IMR-90 (cell line): Measurements from ENCODE around the gene CDC5L. TPM values are rescaled to one million over a fixed set of nuclear protein-coding genes. Genes with fewer than 3 reads are reported as not detected.

Source experiments
- ATAC-seq: fragments of 200-7000 bp; cut with Tn5 transposase; 2 replicates; pipeline ENCODE4 v1.9.1; 2020; ENCODE audit warnings: low read depth, mild to moderate bottlenecking, moderate library complexity
- BruUV-seq: library from RNA; stranded (reverse); fragments of 400-500 nt; replicated peaks from 2 replicates; lab custom pipeline; 2021; lab: Mats Ljungman, UMichigan
- CTCF ChIA-PET: fragments of 300-600 bp; formaldehyde crosslinking; extraction: SDS; loops from one replicate; lab custom pipeline; 2021; ENCODE audit warnings: antibody characterized with exemption; lab: Yijun Ruan, JAX
- POLR2A ChIA-PET: fragments of 300-600 bp; sonication (Branson Sonifier 250); formaldehyde crosslinking; loops from one replicate; lab custom pipeline; 2022; ENCODE audit warnings: antibody characterized with exemption; ENCODE audit not compliant: unreplicated experiment; lab: Charles Lee
- DNase-seq: peaks from one replicate; pipeline ENCODE4 v3.0.0; 2013
- H2AFZ ChIP-seq: replicated peaks from 2 replicates; pipeline ENCODE3; 2013; ENCODE audit warnings: low read length, mild to moderate bottlenecking; ENCODE audit not compliant: poor library complexity
- H2AK5ac ChIP-seq: 2 replicates; pipeline ENCODE4 v1.6.1; 2013; ENCODE audit warnings: low read depth, low read length, inconsistent platforms
- H2AK9ac ChIP-seq: replicated peaks from 2 replicates; pipeline ENCODE3; 2013; ENCODE audit warnings: mild to moderate bottlenecking, low read depth, low read length, moderate library complexity; ENCODE audit not compliant: poor library complexity
- H2BK120ac ChIP-seq: 2 replicates; pipeline ENCODE4 v1.6.1; 2013; ENCODE audit warnings: low read depth, low read length, inconsistent platforms
- H2BK15ac ChIP-seq: 3 replicates; pipeline ENCODE4 v1.6.1; 2013; ENCODE audit warnings: low read depth, low read length, inconsistent platforms
- H2BK20ac ChIP-seq: 2 replicates; pipeline ENCODE4 v1.6.1; 2013; ENCODE audit warnings: low read depth, mild to moderate bottlenecking, inconsistent platforms, low read length, moderate library complexity
- H2BK5ac ChIP-seq: 2 replicates; pipeline ENCODE4 v1.6.1; 2013; ENCODE audit warnings: mild to moderate bottlenecking, low read depth, low read length, inconsistent platforms; ENCODE audit not compliant: poor library complexity, severe bottlenecking
- H3K14ac ChIP-seq: replicated peaks from 2 replicates; pipeline ENCODE4 v1.6.1; 2013; ENCODE audit warnings: low read depth, low read length, inconsistent platforms
- H3K18ac ChIP-seq: 2 replicates; pipeline ENCODE4 v1.6.1; 2013; ENCODE audit warnings: low read depth, low read length, control low read depth
- H3K23ac ChIP-seq: 2 replicates; pipeline ENCODE4 v1.6.1; 2013; ENCODE audit warnings: low read depth, low read length, inconsistent platforms
- H3K27ac ChIP-seq: 2 replicates; pipeline ENCODE4 v1.5.1; 2013; ENCODE audit warnings: mild to moderate bottlenecking, control low read depth, low read length; ENCODE audit not compliant: insufficient read depth
- H3K27me3 ChIP-seq: 2 replicates; pipeline ENCODE4 v1.6.1; 2013; ENCODE audit warnings: low read length; ENCODE audit not compliant: control insufficient read depth, insufficient read depth
- H3K36me3 ChIP-seq: 2 replicates; pipeline ENCODE4 v1.6.1; 2013; ENCODE audit warnings: low read length, mixed read lengths; ENCODE audit not compliant: control insufficient read depth, insufficient read depth
- H3K4ac ChIP-seq: 2 replicates; pipeline ENCODE4 v1.6.1; 2013; ENCODE audit warnings: low read depth, low read length, inconsistent platforms
- H3K4me1 ChIP-seq: 2 replicates; pipeline ENCODE4 v1.6.1; 2013; ENCODE audit warnings: low read length, mixed read lengths; ENCODE audit not compliant: control insufficient read depth, insufficient read depth
- H3K4me2 ChIP-seq: 2 replicates; pipeline ENCODE4 v1.6.1; 2013; ENCODE audit warnings: low read depth, mild to moderate bottlenecking, control low read depth, low read length, moderate library complexity
- H3K4me3 ChIP-seq: 2 replicates; pipeline ENCODE4 v1.5.1; 2013; ENCODE audit warnings: low read depth, mild to moderate bottlenecking, control low read depth, low read length, moderate library complexity; ENCODE audit not compliant: insufficient read depth
- H3K56ac ChIP-seq: 2 replicates; pipeline ENCODE4 v1.6.1; 2013; ENCODE audit warnings: low read length, inconsistent platforms; ENCODE audit not compliant: insufficient read depth; ENCODE audit errors: extremely low read depth
- H3K79me1 ChIP-seq, 2 experiments: 2 replicates each; pipeline ENCODE4 v1.6.1; 2013; ENCODE audit warnings: low read length in 2 of 2, inconsistent platforms in 1 of 2, low read depth in 1 of 2
- H3K9ac ChIP-seq: 2 replicates; pipeline ENCODE4 v1.6.1; 2013; ENCODE audit warnings: low read depth, low read length, control low read depth
- H3K9me1 ChIP-seq: 2 replicates; pipeline ENCODE4 v1.6.1; 2013; ENCODE audit warnings: low read length, inconsistent platforms; ENCODE audit not compliant: insufficient read depth
- H3K9me3 ChIP-seq: 2 replicates; pipeline ENCODE4 v1.6.1; 2013; ENCODE audit warnings: low read length; ENCODE audit not compliant: control insufficient read depth, insufficient read depth
- H4K20me1 ChIP-seq: 2 replicates; pipeline ENCODE4 v1.6.1; 2013; ENCODE audit warnings: low read length, inconsistent platforms; ENCODE audit not compliant: insufficient read depth
- H4K5ac ChIP-seq: 2 replicates; pipeline ENCODE4 v1.6.1; 2013; ENCODE audit warnings: mild to moderate bottlenecking, low read depth, low read length, control low read depth
- H4K8ac ChIP-seq, 2 experiments: 2 replicates each; pipeline ENCODE4 v1.6.1; 2013; ENCODE audit warnings: low read depth in 2 of 2, low read length in 2 of 2, control low read depth in 1 of 2, inconsistent platforms in 1 of 2
- H4K91ac ChIP-seq: 2 replicates; pipeline ENCODE4 v1.6.1; 2013; ENCODE audit warnings: low read depth, low read length, inconsistent platforms; ENCODE audit not compliant: insufficient read depth
- BHLHE40 ChIP-seq: fragments of 150-350 bp; IDR thresholded peaks from 2 replicates; pipeline ENCODE4 v1.6.1; 2016; ENCODE audit warnings: mild to moderate bottlenecking, low read depth, low read length
- CEBPB ChIP-seq: IDR thresholded peaks from 2 replicates; pipeline ENCODE4 v1.6.1; 2012; ENCODE audit warnings: low read depth, low read length, improper control_type of control experiment
- CTCF ChIP-seq: conservative IDR thresholded peaks from 2 replicates; pipeline ENCODE4 v1.5.1; 2012; ENCODE audit warnings: mild to moderate bottlenecking, low read depth, low read length, improper control_type of control experiment
- ELK1 ChIP-seq: fragments of 150-350 bp; IDR thresholded peaks from 2 replicates; pipeline ENCODE4 v1.6.1; 2016; ENCODE audit warnings: low read depth, mild to moderate bottlenecking, low read length, moderate library complexity, borderline replicate concordance
- MXI1 ChIP-seq: IDR thresholded peaks from 2 replicates; pipeline ENCODE4 v1.6.1; 2012; ENCODE audit warnings: low read depth, mild to moderate bottlenecking, low read length, moderate library complexity, borderline replicate concordance
- RFX5 ChIP-seq: IDR thresholded peaks from 2 replicates; pipeline ENCODE4 v1.8.0; 2012; ENCODE audit warnings: low read depth, mild to moderate bottlenecking, low read length, moderate library complexity
- SMC3 ChIP-seq: fragments of 150-350 bp; IDR thresholded peaks from 2 replicates; pipeline ENCODE4 v1.6.1; 2016; ENCODE audit warnings: low read depth, mild to moderate bottlenecking, antibody characterized with exemption, low read length, moderate library complexity
- USF2 ChIP-seq: fragments of 150-350 bp; IDR thresholded peaks from 2 replicates; pipeline ENCODE4 v1.6.1; 2017; ENCODE audit warnings: mild to moderate bottlenecking, antibody characterized with exemption, low read length, low read depth
- WGBS, 2 experiments: methylation state at CpG; one replicate each; pipeline versions ENCODE4 v1.1.5 to v1.1.7; 2013; ENCODE audit warnings: missing lambda C conversion rate in 2 of 2; ENCODE audit not compliant: insufficient read length in 1 of 2; ENCODE audit errors: extremely low coverage in 2 of 2; 5-methylcytosine and 5-hydroxymethylcytosine counted together
- dilution Hi-C: fragments of 300-500 bp; cut with HindIII; formaldehyde crosslinking; loops from one replicate; pipeline ENCODE4 v1.14.3; 2018; ENCODE audit warnings: low sequenced_read_pairs; ENCODE audit not compliant: unreplicated experiment
- in situ Hi-C: fragments of 300-500 bp; cut with MboI; formaldehyde crosslinking; loops from 3 replicates; pipeline ENCODE4 v1.14.3; 2019; ENCODE audit warnings: low sequenced_read_pairs, inconsistent platforms, mixed read lengths
- intact Hi-C: fragments of 100-400 bp; cut with micrococcal nuclease; formaldehyde crosslinking; loops from 2 replicates; pipeline ENCODE4 v1.10.0; 2022
- polyA plus RNA-seq, 3 experiments: library from polyadenylated mRNA; depleted of rRNA; stranded (reverse); fragments of >200 nt; gene quantifications; 2 replicates each; pipeline ENCODE4 v1.2.3, GENCODE V29; 2012; ENCODE audit warnings: low replicate concordance in 1 of 3
- total RNA-seq: library from RNA; depleted of rRNA; stranded (reverse); fragments of >200 nt; gene quantifications from 2 replicates; pipeline ENCODE4 v1.2.3, GENCODE V29; 2012

The CDC5L gene
- total and polyA plus RNA-seq, 2 of the 4 experiments (the other 2 are of a cell fraction), result 9.9 to 17.7 TPM

- Histone ChIP-seq H2AK9ac (no peak overlapping the region), H3K36me3 (no peaks in the 10 kb centered on the region), H4K91ac (no peak overlapping the region), H2AK5ac (no peak overlapping the region), H2BK120ac (no peak overlapping the region), H2BK5ac (no peak overlapping the region), H4K20me1 (no peaks in the 10 kb centered on the region), H4K5ac (no peak overlapping the region), H4K8ac (no peak overlapping the region), H3K27me3 (peaks cover 17% of the 10 kb centered on the region), H2BK20ac (no peak overlapping the region), H3K9ac (no peak overlapping the region), H3K4ac (no peak overlapping the region), H3K9me1 (no peaks in the 10 kb centered on the region), H3K18ac (no peak overlapping the region), H3K79me1 (no peaks in the 10 kb centered on the region), H3K56ac (no peak overlapping the region), H3K23ac (no peak overlapping the region), H3K14ac (no peak overlapping the region), H3K27ac (no peak overlapping the region), H3K4me3 (no peak overlapping the region), H2AFZ (no peak overlapping the region), H3K4me1 (no peaks in the 10 kb centered on the region), H3K4me2 (no peak overlapping the region), H2BK15ac (no peak overlapping the region), H3K9me3 (no peaks in the 10 kb centered on the region)
- no CpG with 5 or more reads among the region's 2 CpGs for WGBS, 2 experiments
- POLR2A ChIA-PET, result interaction anchor here (0.6 kb wide), 1 partner anchor 43 kb away, joined by 3 read pairs; no protein-coding TSS in a partner anchor
- dilution Hi-C loops (no loop called here), in situ Hi-C loops (no loop called here), intact Hi-C loops (no loop called here)
- ATAC-seq, result no peak
- TF ChIP-seq USF2 (no peak), MXI1 (no peak), RFX5 (no peak), SMC3 (no peak), BHLHE40 (no peak), ELK1 (no peak), CTCF (no peak), CEBPB (no peak)
- no peak for DNase-seq
- CTCF ChIA-PET, result no interaction called here
- BruUV-seq, result no TSS peak
Measured at GRCh38 chr6:44367681-44368080, 19.8 kb upstream of the CDC5L start.
